PC-9 (cell line): ENCODE results near the gene FAM20C. TPM values are rescaled to one million over a fixed set of nuclear protein-coding genes. Genes with fewer than 3 reads are reported as not detected.

Experiments
- BruUV-seq: library from RNA; stranded (reverse); fragments of 400-500 nt; replicated peaks from 2 replicates; lab custom pipeline; 2021; lab: Mats Ljungman, UMichigan
- CTCF ChIA-PET: fragments of 300-600 bp; sonication (Branson Sonifier 250); formaldehyde crosslinking; loops from one replicate; lab custom pipeline; 2022; ENCODE audit warnings: antibody characterized with exemption; lab: Charles Lee
- POLR2A ChIA-PET: fragments of 300-600 bp; sonication (Branson Sonifier 250); formaldehyde crosslinking; loops from one replicate; lab custom pipeline; 2022; ENCODE audit warnings: antibody characterized with exemption; ENCODE audit not compliant: unreplicated experiment; lab: Charles Lee
- DNase-seq, 2 experiments: peaks; one replicate each; pipeline versions ENCODE4 v3.0.0 to v3.0.0-alpha.2; 2015 to 2022; ENCODE audit warnings: mixed read lengths in 1 of 2
- H2AFZ ChIP-seq: fragments of 200-600 bp; sonication (generic); 2 replicates; pipeline ENCODE4 v1.8.1; 2017; ENCODE audit warnings: antibody characterized with exemption
- H3F3A ChIP-seq: fragments of 200-600 bp; sonication (generic); 2 replicates; pipeline ENCODE4 v1.8.1; 2017; ENCODE audit warnings: antibody characterized with exemption, mild to moderate bottlenecking, low read depth; ENCODE audit not compliant: insufficient read depth
- H3K27ac ChIP-seq: fragments of 200-600 bp; sonication (generic); 2 replicates; pipeline ENCODE4 v1.6.1; 2016; ENCODE audit warnings: mixed run types
- H3K27me3 ChIP-seq: fragments of 200-600 bp; sonication (generic); 2 replicates; pipeline ENCODE4 v1.6.1; 2016; ENCODE audit warnings: low read depth, mixed run types; ENCODE audit not compliant: insufficient read depth
- H3K36me3 ChIP-seq: fragments of 200-600 bp; sonication (generic); 2 replicates; pipeline ENCODE4 v1.6.1; 2016; ENCODE audit warnings: low read depth, mixed run types
- H3K4me1 ChIP-seq: fragments of 200-600 bp; sonication (generic); replicated peaks from 2 replicates; pipeline ENCODE4 v1.6.1; 2016; ENCODE audit warnings: mixed run types; ENCODE audit not compliant: insufficient read depth
- H3K4me2 ChIP-seq: fragments of 200-600 bp; sonication (generic); 2 replicates; pipeline ENCODE4 v1.6.1; 2017; ENCODE audit warnings: mixed run types
- H3K4me3 ChIP-seq: fragments of 200-600 bp; sonication (generic); 2 replicates; pipeline ENCODE4 v1.6.1; 2016; ENCODE audit warnings: mixed run types
- H3K79me2 ChIP-seq: fragments of 200-600 bp; sonication (generic); 2 replicates; pipeline ENCODE4 v1.6.1; 2017; ENCODE audit warnings: low read depth, mixed run types
- H3K9me2 ChIP-seq: fragments of 200-600 bp; sonication (generic); 2 replicates; pipeline ENCODE4 v1.8.1; 2017; ENCODE audit warnings: mild to moderate bottlenecking; ENCODE audit not compliant: insufficient read depth
- H3K9me3 ChIP-seq: fragments of 200-600 bp; sonication (generic); 2 replicates; pipeline ENCODE4 v1.8.1; 2016; ENCODE audit warnings: low read depth; ENCODE audit not compliant: insufficient read depth
- H4K20me1 ChIP-seq: fragments of 200-600 bp; sonication (generic); 2 replicates; pipeline ENCODE4 v1.8.1; 2017; ENCODE audit not compliant: insufficient read depth
- CTCF ChIP-seq: fragments of 200-600 bp; sonication (generic); conservative IDR thresholded peaks from 2 replicates; pipeline ENCODE4 v1.6.1; 2017; ENCODE audit warnings: mixed run types, antibody characterized with exemption, mild to moderate bottlenecking, moderate library complexity
- EZH2 ChIP-seq: fragments of 200-600 bp; sonication (generic); IDR thresholded peaks from 2 replicates; pipeline ENCODE4 v1.8.0; 2017; ENCODE audit warnings: antibody characterized with exemption, low read depth
- intact Hi-C: fragments of 100-400 bp; cut with micrococcal nuclease; formaldehyde crosslinking; loops from one replicate; pipeline ENCODE4 v1.10.0; 2022; ENCODE audit not compliant: unreplicated experiment
- total RNA-seq: library from RNA; stranded (reverse); gene quantifications from 2 replicates; pipeline ENCODE4 v1.2.3, GENCODE V29; 2021

The FAM20C gene
- total RNA-seq, 1 experiment from 2014 or later = 31.0 TPM

- Histone ChIP-seq H3K4me2 (0 out of 2 replicates have a peak overlapping the region, but pooled peaks have one; percentile 29), H3K79me2 (no peaks in the 10 kb centered on the region), H3K4me3 (no peak overlapping the region), H3K9me3 (no peaks in the 10 kb centered on the region), H4K20me1 (no peaks in the 10 kb centered on the region), H3K27me3 (no peaks in the 10 kb centered on the region), H3K36me3 (no peaks in the 10 kb centered on the region), H3K27ac (no peak overlapping the region), H2AFZ (no peak overlapping the region), H3K9me2 (no peaks in the 10 kb centered on the region), H3K4me1 (peaks cover 11% of the 10 kb centered on the region; the same call in 1 of the 2 replicates), H3F3A (no peaks in the 10 kb centered on the region)
- ChIA-PET CTCF (interaction anchor here (1.0 kb wide), 1 partner anchor 14 kb away, joined by 3 read pairs; no protein-coding TSS in a partner anchor), POLR2A (no interaction called here)
- intact Hi-C loops = no loop called here
- BruUV-seq = no TSS peak
- TF ChIP-seq EZH2 (no peak), CTCF (no peak)
- DNase-seq = no peak
Measured at GRCh38 chr7:219581-220150, 27.3 kb downstream of the FAM20C start.

- Histone ChIP-seq H3F3A (no peaks in the 10 kb centered on the region), H3K9me3 (no peaks in the 10 kb centered on the region), H3K79me2 (no peaks in the 10 kb centered on the region), H3K4me3 (no peak overlapping the region), H3K4me2 (0 out of 2 replicates have a peak overlapping the region, but pooled peaks have one; percentile 29), H2AFZ (no peak overlapping the region), H3K9me2 (no peaks in the 10 kb centered on the region), H4K20me1 (no peaks in the 10 kb centered on the region), H3K36me3 (no peaks in the 10 kb centered on the region), H3K27me3 (no peaks in the 10 kb centered on the region), H3K4me1 (peaks cover 11% of the 10 kb centered on the region; the same call in 1 of the 2 replicates), H3K27ac (no peak overlapping the region)
- TF ChIP-seq EZH2 (no peak), CTCF (no peak)
- no TSS peak for BruUV-seq
- ChIA-PET POLR2A (no interaction called here), CTCF (interaction anchor here (1.0 kb wide), 1 partner anchor 13 kb away, joined by 3 read pairs; no protein-coding TSS in a partner anchor)
- no peak for DNase-seq
- intact Hi-C loops = no loop called here
Measured at GRCh38 chr7:220151-220841, 27.9 kb downstream of the FAM20C start.

- POLR2A ChIA-PET = no interaction called here
- H3K4me2 ChIP-seq = no peak overlapping the region
- BruUV-seq = no TSS peak
- CTCF ChIA-PET = no interaction called here
- no peak for TF ChIP-seq CTCF
- no peak for TF ChIP-seq EZH2
- peaks cover 11% of the 10 kb centered on the region; the same call in 1 of the 2 replicates for H3K4me1 ChIP-seq
- peaks cover under 1% of the 10 kb centered on the region; the same call in 1 of the 2 replicates for H3F3A ChIP-seq
- no peaks in the 10 kb centered on the region for H3K36me3 ChIP-seq
- intact Hi-C loops = no loop called here
- no peak overlapping the region for H2AFZ ChIP-seq
- H3K9me2 ChIP-seq = no peaks in the 10 kb centered on the region
- DNase-seq = no peak
- no peaks in the 10 kb centered on the region for H3K79me2 ChIP-seq
- no peak overlapping the region for H3K27ac ChIP-seq
- H4K20me1 ChIP-seq = no peaks in the 10 kb centered on the region
- H3K27me3 ChIP-seq = no peaks in the 10 kb centered on the region
- no peak overlapping the region for H3K4me3 ChIP-seq
- H3K9me3 ChIP-seq = no peaks in the 10 kb centered on the region
Measured at GRCh38 chr7:221978-222715, 29.8 kb downstream of the FAM20C start.
